ENCODE results near the gene BPI.
"Not testable (repeated sequence)": the region's sequence is repeated elsewhere in the genome, so short reads cannot be mapped to it uniquely, and the experiment has no call there.

Gene BPI

DNA sequence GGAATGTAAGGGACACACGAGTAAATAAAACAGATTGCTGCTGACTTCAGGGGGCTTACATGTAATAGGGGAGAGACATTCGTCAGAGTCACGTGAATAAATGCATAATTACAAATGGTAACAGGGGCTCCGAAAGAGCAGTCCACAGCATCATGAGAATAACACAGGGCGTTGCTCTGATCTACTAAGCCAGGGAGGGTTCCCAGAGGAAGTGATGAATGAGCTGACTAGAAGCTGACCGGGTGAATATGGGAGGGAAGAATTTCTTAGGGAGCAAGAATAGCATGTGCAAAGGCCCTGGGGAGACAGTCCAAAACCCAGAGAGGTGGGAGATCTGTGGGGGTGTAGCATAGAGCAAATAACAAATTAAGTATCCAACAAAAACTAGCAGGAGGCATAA lies 2.4 kb downstream of the BPI start:
- no peak for DNase-seq

DNA sequence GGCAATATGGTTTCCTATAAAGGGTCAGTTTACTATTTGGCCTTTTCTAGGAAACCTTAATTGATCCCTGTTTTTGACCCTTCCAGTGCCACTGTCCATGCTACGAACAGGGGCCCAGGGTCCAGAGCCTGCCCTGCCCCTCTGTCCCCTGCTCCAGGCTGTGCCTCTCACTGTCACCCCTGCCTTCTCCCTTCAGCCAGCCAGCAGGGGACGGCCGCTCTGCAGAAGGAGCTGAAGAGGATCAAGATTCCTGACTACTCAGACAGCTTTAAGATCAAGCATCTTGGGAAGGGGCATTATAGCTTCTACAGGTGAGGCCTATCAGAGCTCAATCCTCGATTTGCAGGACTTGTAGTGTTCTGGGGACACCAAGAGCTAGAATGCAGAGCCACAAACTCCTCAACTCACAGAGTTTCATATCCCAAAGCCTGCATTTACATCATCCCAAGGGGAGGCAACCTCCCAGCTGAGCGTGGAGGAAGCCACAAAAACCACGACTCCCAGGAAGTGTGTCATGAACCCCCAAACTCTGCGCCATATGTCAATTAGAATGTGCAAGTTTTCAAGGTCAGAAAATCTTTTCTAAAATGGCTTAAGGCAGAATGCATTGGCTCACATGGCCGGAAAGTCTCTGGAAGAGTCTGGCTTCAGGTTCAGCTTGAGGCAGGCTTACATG lies 3.6 kb downstream of the BPI start:
- no peak for DNase-seq

DNA sequence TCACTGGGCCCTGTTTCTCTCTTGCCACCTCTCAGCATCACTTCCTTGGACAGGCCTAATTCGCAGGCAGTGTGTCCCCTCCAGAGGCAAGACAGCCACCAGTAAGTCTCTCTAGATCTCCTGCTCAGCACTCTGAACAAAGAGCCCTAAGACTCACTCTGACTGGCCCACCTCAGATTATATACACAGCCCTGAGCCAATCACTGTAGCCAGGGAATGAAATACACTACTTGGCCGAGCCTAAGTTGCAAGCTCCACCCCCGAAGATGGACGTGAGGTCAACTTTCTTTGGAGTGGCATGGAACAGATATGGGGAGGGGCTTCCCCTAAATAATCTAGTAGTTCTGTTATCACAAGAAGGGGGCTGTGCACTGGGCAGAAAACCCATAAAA lies 4.1 kb downstream of the BPI start:
- DNase-seq: no peak

DNA sequence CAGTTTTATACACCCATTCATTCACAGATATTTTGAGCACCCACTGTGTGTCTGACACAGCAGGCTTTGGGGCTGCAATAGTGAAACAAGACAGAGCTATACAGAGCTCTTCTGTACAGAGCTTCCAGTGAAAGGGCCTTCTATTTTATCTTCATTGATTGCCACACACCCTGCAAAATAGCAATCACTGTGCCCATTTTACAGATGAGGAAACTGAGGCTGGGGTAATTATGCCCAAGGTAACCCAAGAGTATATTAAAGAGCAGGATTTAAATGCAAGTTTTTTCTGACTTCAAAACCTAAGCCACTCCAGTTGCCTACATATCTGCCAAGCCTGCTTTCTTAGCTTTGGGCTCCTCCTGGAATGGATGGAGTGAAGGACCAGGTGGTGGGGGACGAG lies 4.5 kb downstream of the BPI start:
- no peak for DNase-seq

DNA sequence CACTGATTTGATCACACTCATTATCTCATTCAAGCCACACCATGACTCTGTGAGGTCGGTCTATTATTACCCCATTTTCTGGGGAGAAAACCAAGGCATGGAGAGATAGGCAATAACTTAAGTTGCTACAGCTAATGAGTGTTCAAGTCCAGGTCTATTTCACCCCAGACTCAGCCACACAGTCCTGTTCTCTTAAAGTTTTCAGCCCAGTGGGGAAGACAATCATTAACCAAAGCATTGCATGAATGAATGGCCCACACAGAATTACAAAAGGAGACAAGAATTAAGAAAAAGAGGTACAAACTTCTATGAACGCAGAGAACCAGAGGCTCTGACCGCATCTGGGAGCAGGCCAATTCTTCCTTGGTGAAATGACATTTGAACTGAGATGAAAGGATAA lies 7.1 kb downstream of the BPI start:
- DNase-seq: no peak

DNA sequence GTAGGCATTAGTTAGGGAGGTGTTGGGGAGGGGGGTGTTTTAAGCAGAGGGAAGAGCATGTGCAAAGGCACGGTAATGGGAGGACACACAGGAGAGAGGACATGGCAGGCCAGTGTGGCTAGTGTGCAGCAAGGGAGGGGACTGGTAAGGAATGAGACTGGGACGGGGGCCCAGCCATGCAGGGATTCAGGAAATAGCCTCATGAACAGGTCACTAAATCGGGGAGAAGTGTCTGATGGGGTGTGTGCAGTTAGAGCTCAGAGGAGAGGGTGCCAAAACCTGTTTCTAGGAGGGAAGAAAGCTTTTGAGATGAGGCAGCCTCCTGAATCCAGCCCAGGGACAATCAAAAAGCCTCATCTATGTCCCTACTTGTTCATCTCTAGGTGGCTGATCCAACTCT lies 7.5 kb downstream of the BPI start:
- DNase-seq: no peak

DNA sequence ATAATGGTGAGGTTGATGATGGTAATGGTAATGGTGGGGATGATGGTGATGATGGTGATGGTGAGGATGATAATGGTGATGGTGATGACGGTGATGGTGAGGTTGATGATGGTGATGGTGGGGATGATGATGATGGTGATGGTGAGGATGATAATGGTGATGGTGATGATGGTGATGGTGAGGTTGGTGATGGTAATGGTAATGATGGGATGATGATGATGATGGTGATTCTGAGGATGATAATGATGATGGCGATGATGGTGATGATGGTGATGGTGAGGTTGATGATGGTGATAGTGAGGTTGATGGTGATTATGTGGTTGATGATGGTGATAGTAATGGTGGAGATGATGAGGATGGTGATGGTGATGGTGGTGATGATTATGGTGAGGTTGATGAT lies 9.7 kb downstream of the BPI start:
- no peak for DNase-seq

DNA sequence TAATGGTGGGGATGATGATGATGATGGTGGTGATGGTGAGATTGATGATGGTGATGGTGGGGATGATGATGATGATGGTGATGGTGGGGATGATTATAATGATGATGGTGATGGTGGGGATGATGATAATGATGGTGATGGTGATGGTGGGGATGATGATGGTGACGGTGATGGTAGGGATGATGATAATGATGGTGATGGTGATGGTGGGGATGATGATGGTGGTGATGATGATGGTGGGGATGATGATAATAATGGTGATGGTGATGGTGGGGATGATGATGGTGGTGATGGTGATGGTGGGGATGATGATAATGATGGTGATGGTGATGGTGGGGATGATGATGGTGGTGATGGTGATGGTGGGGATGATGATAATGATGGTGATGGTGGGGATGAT lies 10.4 kb downstream of the BPI start:
- not testable (repeated sequence) for DNase-seq

DNA sequence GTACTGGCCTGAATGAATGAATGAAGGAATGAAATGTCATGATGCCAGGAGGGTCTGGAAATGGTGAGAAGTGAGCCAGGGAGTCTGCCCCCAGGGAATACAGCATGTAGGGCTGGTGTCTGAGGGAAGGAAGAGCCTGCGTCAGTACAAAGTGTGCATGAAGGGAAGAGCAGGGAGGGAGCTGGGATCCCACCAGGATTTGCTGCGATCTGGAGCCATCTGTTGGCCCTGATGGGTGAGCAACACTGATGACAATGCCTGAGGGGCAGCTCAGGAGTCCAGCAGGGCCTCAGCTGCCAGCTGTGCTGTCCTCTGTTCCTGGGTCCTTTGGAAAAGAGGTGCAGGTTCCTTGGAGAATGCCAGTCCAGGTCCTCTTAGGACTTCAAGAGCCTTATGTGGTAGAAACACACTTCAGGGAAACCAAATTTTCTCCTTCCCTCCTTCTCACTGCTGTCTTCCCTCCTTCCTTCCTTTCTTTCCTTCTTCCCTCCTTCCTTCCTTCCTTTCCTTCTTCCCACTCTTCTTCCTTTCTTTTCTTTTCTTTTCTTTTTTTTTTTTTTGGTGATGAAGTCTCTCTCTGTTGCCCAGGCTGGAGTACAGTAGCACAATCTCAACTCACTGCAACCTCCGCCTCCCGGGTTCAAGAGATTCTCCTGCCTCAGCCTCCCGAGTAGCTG lies 11.5 kb downstream of the BPI start:
- DNase-seq: no peak

DNA sequence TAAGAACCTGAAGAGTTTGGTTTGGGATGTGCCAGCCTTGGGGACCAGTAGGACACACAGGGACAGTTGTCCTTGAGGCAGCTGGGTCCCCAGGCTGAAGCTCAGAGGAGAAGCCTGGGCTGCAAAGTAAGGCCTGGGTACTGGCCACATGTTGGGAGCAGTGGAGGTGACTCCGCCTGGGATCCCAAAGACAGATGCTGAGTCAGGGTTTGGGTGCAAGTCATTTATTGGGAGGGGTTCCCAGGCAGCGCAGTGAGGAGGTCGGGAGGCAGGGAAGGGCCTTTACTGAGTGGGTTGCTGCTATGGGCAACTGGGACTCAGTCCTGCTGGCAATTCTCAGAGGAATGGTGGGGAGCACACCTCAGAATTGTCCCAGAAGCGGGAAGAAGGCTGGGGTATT lies 12.4 kb downstream of the BPI start:
- no peak for DNase-seq

DNA sequence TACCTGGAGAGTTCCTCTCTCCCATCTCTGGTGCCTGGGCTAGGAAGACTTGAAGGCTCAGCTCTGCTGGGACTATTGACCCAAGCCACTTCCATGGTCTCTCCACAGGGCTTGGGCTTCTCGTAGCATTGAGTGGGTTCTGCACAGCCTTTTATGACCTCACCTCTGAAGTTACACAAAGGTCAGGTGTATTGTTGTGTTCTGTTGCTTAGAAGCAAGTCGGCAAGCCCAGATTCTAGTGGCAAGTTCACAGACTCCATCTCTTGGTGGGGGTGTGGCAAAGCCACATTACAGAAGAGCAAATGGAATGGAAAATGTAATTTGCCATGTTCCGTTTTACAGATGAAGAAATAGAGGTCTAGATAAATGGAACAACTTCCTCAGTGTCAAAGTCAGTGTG lies 13.5 kb downstream of the BPI start:
- DNase-seq: no peak

DNA sequence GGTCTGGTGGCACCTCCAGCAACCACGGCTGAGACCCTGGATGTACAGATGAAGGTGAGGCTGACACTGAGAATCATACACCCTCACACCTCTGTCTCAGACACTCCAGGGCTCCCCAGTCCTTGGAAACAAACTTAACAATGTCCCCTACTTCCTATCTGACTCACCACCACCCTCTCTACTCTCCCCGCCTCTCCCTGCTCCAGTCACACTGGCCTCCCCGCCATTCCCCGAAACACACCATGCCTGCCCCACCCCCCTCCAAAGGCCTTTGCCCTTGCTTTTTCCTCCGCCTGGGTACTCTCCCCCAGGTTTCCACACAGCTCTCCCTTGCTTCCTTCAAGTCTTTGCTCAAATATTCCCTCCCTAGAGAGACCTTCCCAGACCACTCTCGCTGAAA lies 16.3 kb downstream of the BPI start:
- DNase-seq: no peak

DNA sequence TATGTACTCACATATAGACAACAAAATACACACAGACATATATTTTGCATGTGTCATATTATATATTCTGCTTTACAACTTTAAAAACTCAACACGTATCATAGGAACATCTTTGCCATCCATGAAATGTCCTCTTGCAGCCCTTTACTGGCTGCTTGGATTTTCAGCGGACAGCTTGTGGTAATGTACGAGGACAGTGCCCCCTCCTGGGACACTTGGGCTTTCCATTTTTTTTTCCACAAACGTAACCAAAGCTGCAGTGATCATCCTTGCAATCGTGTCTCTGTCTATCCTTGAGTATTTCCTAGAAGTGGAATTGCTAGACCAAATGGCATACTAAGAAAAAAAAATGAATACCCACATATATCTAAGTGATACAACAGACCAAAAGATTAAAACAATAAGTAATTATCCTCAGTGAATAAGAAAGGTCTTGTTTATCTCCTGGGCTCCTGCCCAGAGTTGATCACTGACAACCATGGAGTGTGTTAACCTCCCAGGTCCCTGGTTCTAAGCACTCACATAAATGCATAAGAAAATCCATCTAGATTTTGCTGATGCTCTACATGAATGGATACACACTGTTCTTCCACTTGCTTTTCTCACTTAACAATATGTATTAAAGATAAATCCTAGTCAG lies 18.1 kb downstream of the BPI start:
- peak; percentile 45 for DNase-seq

DNA sequence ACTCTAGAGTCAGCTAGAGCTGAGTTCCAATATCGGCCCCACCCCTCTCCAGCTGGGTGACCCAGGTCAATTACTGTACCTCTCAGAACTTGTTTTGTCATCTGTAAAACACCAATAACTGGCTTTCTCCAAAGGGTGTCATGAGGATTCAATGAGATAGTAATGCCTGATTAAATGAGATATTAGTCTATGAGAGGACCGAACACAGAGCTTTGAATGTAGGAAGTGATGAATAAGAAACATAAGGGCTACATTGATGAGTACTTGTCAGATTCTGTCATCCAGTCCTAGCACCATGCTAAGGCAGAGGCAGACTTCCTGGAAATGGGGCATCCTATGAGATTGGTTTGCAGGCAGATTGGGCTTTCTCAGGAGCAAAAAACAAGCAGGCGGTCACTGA lies 20.2 kb downstream of the BPI start:
- DNase-seq: no peak

DNA sequence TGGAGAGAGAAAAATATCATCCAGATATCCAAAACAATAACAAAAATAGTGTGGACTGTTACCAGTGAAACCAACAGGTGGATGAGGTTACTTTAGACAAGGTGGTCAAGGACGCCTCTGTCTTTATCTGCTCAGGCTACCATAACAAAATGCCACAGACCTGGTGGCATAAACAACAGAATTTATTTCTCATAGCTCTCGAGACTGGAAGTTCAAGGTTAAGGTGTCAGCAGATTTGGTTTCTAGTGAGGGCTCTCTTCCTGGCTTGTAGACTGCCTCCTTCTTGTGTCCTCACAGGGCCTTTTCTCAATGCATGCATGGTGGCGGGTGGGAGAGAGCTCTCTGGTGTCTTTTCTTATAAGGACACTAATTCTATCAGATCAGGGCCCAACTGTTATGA lies 21.2 kb downstream of the BPI start:
- DNase-seq: peak; percentile 8

DNA sequence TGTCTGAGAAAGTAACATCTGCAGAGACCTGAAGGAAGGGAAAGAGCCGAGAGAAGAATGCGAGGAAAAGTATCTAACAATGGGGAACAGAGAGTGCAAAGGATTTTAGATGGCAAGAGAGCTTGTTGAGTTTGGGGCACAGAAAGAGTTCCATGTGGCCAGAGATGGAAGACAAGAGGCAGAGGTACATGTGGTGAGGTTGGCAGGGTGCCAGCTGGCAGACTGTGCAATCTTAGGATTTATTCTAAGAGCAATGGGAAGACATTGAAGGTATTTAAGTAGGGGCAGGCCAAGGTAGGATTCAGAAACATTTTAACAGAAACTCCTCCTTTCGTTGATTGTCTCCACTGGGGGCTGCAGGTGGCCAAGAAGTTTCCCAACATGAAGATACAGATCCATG lies 21.9 kb downstream of the BPI start:
- DNase-seq: peak; percentile 39

DNA sequence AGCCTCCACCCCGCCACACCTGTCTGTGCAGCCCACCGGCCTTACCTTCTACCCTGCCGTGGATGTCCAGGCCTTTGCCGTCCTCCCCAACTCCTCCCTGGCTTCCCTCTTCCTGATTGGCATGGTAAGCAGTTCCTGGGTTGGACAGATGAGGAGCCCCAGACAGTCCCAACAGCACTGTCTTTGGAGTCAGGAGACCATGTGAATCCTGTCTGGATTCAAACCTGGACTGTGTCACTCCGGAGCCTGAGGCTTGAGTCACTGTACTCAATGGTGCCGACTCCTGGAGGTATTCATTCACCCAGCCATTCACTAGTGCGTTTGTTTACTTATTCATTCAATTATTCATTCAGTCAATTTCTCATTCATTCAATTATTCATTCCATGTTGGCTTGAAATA lies 22.4 kb downstream of the BPI start:
- no peak for DNase-seq

DNA sequence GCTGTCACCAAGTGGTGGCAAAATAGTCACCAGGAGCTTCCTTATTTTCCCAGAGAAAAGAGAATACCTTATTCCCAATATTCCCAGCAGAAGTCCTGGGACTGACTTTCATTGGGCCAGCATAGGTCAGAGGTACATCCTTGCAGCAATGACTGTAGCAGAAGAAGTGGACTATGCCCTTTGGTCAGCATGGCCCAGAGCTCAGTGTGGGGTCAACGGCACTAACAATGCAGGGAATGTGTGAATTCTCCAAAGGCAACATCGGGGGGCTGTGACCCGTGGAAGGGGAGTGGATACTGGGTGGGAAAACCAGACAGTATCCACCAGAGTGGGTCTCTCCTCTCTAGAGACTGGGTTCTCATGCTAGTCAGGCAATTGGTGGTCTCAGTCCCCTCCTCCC lies 26.7 kb downstream of the BPI start:
- no peak for DNase-seq

DNA sequence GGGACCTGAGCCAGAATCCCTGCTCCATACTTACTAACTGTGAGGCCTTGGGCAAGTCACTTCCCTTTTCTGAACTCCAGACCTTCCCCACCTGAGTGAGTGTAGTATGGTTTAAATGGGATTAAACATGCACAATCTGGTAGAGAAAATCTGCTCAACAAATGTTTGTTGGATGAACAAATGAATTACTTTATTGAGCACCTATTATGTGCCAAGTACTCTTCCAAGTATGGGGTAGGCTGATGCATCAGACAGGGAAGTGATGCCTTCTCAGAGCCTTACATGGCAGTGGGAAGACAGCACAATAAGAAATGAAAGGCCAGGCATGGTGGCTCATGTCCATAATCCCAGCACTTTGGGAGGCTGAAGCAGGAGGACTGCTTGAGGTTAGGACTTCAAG lies 27.3 kb downstream of the BPI start:
- DNase-seq: no peak

DNA sequence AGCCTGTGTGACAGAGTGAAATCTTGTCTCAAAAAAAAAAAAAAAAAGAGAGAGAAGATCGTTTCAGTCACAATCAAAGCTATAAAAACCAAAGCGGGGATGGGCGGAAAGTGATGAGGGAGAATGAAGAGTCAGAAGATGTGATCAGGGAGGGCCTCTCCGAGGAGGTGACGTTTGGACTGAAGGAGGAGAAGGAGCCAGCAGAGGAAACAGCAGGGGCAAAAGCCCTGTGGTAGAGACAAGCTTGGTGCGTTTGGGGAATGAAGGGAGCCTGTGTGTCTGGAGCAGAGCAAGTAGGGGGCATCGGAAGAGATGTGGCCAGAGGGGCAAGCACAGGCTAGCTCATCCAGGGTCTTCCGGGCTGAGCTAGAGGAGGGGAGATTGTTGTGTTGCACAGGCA lies 27.9 kb downstream of the BPI start:
- no peak for DNase-seq

DNA sequence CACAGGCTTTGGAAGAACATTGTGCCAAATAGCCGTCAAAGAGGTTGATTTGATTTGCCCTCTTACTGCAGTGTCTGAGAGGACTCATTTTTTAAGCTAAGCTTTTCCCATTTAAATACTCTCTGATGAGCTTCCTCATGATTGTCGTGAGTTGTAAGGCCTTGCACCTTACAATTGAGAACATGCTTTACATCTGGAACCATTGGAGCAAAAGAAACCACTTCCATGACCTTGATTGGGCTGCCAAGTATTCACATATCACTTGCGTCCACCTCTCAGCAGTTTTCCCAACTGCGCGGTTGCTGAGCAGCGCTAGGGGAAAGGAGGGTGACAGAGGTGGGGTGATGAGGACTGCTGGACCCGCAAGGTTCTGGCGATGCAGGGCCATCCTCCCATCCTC lies 30.1 kb downstream of the BPI start:
- DNase-seq: no peak

DNA sequence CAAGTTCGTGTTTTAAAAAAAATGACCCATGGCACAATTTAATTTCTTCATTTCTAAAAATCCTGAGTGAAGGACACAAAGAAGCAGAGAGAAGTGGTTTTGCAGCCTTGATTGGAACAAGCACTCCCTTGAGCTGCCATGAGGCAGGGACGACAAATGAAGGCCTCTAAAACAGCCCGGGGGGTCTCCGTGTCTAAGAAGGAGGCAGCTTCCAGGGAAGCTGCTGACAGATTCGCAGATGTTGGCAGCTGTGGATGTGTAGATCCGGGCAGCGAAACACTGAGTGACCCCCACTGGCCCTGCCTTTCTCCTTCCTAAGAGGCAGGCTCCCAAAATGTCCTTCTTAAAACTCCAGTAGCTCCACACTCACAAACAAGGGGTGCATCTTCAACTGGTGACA lies 32.8 kb downstream of the BPI start:
- DNase-seq: no peak

DNA sequence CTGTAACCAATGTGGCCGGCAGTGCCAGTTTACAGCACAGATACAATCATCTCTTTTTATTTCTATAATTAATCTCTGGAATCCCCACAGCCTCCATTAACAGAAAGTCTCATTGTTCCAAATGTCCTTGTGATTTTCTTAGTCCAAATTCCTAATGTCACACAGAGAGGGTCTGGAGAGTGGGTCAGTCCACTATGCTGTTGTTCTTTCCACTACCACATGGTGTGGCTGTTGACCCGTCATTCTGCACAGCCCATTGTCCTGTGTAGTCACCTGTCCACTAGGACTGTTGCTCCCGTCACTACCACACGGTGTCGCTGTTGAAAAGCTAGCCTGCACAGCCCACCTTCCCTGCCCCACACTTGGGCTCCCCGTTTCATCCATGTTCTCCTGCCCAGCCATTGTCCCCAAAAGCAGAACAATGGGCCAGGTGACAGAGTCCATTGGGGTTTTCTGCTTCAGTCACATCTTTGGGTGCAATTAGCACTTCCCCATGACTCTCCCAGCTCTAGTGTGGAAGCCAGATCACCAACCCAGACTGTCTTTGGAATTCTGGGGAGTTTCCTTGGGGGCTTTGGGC lies 33.7 kb downstream of the BPI start:
- DNase-seq: peak; percentile 73

DNA sequence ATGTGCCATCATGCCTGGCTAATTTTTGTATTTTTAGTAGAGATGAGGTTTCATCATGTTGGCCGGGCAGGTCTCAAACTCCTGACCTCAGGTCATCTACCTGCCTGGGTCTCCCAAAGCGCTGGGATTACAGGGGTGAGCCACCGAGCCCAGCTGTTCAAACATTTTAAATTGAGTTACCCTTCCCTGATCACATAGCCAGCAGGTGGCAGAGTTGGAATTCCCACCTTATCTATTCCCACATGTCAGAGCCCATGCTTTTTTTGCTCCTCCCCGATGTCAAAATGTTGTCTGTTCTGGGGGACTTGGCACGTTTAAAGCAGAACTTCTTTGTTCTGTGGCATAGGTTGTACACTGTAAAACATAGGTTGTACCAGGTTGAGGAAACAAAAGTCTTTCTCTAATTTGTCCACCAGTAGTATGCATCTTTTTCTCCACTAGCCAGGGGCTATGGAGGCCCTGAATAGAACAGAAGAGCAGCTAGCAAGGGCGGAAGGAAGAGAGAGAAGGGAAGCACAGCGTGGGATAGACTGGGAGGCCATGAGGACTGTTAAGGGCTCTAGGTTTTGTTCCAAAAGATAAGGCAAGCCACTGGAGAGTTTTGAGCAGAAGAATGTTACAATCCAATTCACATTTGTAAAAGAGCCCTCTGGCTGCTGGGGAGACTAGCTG lies 35.0 kb downstream of the BPI start:
- no peak for DNase-seq

Measured in RPMI8226 (cell line).